ENCODE measurements around the gene SREK1IP1. TPM values are rescaled to one million over a fixed set of nuclear protein-coding genes. Genes with fewer than 3 reads are reported as not detected.

The SREK1IP1 gene
- total RNA-seq, 4 donors from 2014 or later, result 9.8 to 18.4 (median 15.5) TPM

DNA sequence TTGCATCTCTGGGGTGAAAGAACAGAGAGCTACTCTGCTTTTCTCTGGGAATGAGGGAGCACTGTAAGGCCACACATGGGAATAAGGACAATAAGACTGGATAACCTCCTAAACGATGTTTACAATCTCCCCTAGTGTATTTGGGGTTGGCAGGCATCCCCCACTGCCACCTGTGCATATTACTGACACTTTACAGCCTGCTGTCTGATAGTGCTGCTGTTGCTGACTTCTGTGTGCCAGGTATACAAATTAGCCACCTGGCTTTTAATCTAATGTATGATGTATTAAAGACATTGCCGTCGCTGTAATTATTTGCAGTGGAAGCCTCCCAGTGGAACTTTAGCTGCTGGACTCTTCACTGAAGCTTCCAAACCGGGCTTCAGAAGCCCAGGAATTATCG lies 82.6 kb downstream of the SREK1IP1 start:
- Histone ChIP-seq H3K27me3 (peaks cover 34% of the 10 kb centered on the region), H3K27ac (no peak overlapping the region), H3K36me3 (no peaks in the 10 kb centered on the region), H3K4me3 (no peak overlapping the region), H3K9me3 (no peaks in the 10 kb centered on the region), H3K4me1 (peaks cover 0 to 10% (median 10%) of the 10 kb centered on the region in 3 donors)
- ATAC-seq, result no peak
- 47 to 61% methylated on average over 4 to 5 of the region's 5 CpGs for WGBS, 2 donors (ENCODE audit: low coverage in 1 of 2)
- no peak for TF ChIP-seq POLR2AphosphoS5 (IDR thresholded peaks at IDR 0.05)
- TF ChIP-seq CTCF (IDR thresholded peaks at IDR 0.05), result no peak
- TF ChIP-seq EP300 (IDR thresholded peaks at IDR 0.05), result no peak
- no peak for TF ChIP-seq POLR2A (IDR thresholded peaks at IDR 0.05)

DNA sequence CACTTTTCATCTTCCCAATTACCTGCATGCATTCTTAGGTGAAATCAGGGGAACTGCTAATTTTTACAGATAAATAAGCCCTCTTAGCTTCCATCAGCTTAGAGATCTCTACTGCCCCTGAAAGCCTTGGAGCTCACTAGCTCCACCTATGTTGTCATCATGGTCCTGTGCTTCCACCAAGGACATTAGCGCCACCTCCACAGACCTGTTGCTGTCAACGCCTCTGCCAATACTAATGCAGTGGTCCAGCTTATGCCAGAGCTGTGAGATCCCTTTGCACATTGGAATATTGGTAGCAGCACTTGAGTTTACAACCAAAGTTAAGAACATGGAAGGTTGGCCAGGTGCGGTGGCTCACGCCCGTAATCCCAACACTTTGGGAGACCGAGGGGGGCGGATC lies 85.9 kb downstream of the SREK1IP1 start:
- H3K4me3 ChIP-seq, result no peak overlapping the region
- H3K9me3 ChIP-seq, result no peaks in the 10 kb centered on the region
- H3K27ac ChIP-seq, result no peak overlapping the region
- H3K27me3 ChIP-seq, result peaks cover 11% of the 10 kb centered on the region
- no peak for TF ChIP-seq POLR2A (IDR thresholded peaks at IDR 0.05)
- H3K4me1 ChIP-seq, result no peaks in the 10 kb centered on the region
- ATAC-seq, result no peak
- WGBS, 2 donors (ENCODE audit: low coverage in 1 of 2), result 60% methylated on average over 1 of the region's 7 CpGs; no CpG with 5 or more reads in 1 of the 2 donors
- H3K36me3 ChIP-seq, result no peaks in the 10 kb centered on the region

DNA sequence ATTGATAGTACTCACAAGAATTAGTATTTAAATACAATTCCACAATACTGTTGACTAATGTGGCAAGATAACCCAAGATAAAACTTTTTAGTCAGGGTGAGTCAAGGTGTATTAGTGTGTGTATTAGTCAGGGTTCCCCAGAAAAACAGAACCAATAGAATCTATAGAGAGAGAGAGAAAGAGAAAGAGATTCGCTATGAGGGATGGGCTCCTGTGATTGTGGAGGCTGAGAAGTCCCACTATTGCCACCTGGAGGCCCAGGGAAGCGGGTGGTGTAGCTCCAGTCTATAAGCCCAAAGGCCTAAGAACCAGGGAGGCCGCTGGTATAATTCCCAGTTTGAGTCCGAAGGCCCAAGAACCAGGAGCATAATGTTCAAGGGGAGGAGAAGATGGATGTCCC lies 88.2 kb downstream of the SREK1IP1 start:
- ATAC-seq, result no peak
- Histone ChIP-seq H3K9me3 (no peaks in the 10 kb centered on the region), H3K27me3 (peaks cover 7% of the 10 kb centered on the region), H3K4me1 (no peaks in the 10 kb centered on the region), H3K36me3 (no peaks in the 10 kb centered on the region), H3K4me3 (no peak overlapping the region), H3K27ac (no peak overlapping the region)
- WGBS, 2 donors (ENCODE audit: low coverage in 1 of 2), result 80 to 85% methylated on average over 1 to 4 of the region's 4 CpGs
- TF ChIP-seq POLR2A (IDR thresholded peaks at IDR 0.05) (no peak), CTCF (IDR thresholded peaks at IDR 0.05) (no peak), EP300 (IDR thresholded peaks at IDR 0.05) (no peak), POLR2AphosphoS5 (IDR thresholded peaks at IDR 0.05) (no peak)

DNA sequence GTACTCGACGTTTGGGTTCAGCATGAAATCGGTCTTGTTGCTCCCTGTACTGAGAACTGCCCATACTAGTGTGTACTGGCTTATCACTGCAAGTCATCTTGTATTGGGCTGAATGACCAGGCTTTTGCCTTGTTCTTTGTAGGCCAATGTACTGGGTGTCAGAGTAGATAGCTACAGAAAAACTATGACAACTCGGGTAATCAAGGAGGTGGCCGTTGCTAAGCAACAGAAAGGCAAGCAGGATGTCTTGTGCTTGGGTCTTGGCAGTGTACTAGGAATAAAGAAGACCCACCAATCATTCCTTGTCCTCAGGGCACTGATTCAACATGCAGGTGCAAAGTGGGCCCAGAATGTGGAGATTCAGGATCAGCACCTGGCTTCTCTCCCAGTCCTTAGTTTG lies 90.1 kb downstream of the SREK1IP1 start:
- Histone ChIP-seq H3K4me1 (no peaks in the 10 kb centered on the region), H3K36me3 (no peaks in the 10 kb centered on the region), H3K27ac (no peak overlapping the region), H3K4me3 (no peak overlapping the region), H3K27me3 (peaks cover 7% of the 10 kb centered on the region), H3K9me3 (no peaks in the 10 kb centered on the region)
- 66 to 71% methylated on average over 5 of the region's 5 CpGs for WGBS, 2 donors (ENCODE audit: low coverage in 1 of 2)
- no peak for TF ChIP-seq EP300 (IDR thresholded peaks at IDR 0.05)
- TF ChIP-seq POLR2AphosphoS5 (IDR thresholded peaks at IDR 0.05), result no peak
- TF ChIP-seq CTCF (IDR thresholded peaks at IDR 0.05), result no peak
- TF ChIP-seq POLR2A (IDR thresholded peaks at IDR 0.05), result no peak
- ATAC-seq, result no peak

DNA sequence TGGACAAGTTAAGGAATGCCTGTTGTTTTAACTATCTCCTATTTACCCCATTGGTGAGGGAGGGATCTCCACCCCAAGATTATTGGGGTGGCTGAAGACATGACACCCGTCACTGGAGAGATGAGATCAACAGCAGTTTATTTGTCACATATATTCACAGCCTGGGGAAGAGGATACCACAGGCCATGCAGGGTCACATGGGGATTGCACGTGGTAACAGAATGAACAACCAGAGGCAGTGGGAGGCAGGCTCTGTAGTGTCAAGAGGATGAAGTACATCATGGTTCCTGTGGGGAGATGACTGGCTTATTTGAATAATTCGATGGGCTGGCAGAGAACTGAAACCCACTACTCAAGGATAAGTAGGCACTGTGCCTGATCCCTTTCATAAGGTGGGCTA lies 96.8 kb downstream of the SREK1IP1 start:
- Histone ChIP-seq H3K27me3 (no peaks in the 10 kb centered on the region), H3K4me3 (no peak overlapping the region), H3K4me1 (no peaks in the 10 kb centered on the region), H3K36me3 (no peaks in the 10 kb centered on the region), H3K27ac (no peak overlapping the region), H3K9me3 (peaks cover 0 to 6% (median 0%) of the 10 kb centered on the region in 3 donors)
- no peak for TF ChIP-seq CTCF (IDR thresholded peaks at IDR 0.05)
- TF ChIP-seq POLR2AphosphoS5 (IDR thresholded peaks at IDR 0.05), result no peak
- TF ChIP-seq EP300 (IDR thresholded peaks at IDR 0.05), result no peak
- no peak for TF ChIP-seq POLR2A (IDR thresholded peaks at IDR 0.05)
- 85 to 100% methylated on average over 1 to 3 of the region's 3 CpGs for WGBS, 2 donors (ENCODE audit: low coverage in 1 of 2)
- no peak for ATAC-seq

All from gastroesophageal sphincter (tissue), 4 donors.